ENCODE data around the gene PLEKHN1. TPM values are rescaled to one million over a fixed set of nuclear protein-coding genes. Genes with fewer than 3 reads are reported as not detected.
A peak's percentile ranks its signal among the peaks of the same experiment; 100 is the strongest.

The PLEKHN1 gene
- total RNA-seq, 4 donors from 2014 or later = 0.14 to 1.4 TPM; not detected in 2

- in situ Hi-C loops (cut with MboI; ENCODE audit: low pct_ligation_motif_present in 1 of 4, low pct_unique_long_range_greater_than_20kb in 1 of 4, low sequenced_read_pairs in 3 of 4) = no loop called here
- peak; percentile 45 for DNase-seq
Measured at GRCh38 chr1:1020000-1020404, 53.7 kb downstream of the PLEKHN1 start, which contains the start of gene AGRN. Gene AGRN, plus strand, starts transcription at chr1:1020120. Its CDS starts 53 bp downstream, at chr1:1020173.

GRCh38 chr1:1020415-1021009, 54.2 kb downstream of the PLEKHN1 start:
- 0% methylated on average over 28 of the region's 59 CpGs; no CpG with 5 or more reads in 1 of the 2 donors for WGBS, 2 donors (ENCODE audit: low coverage in 1 of 2)
- Histone ChIP-seq H3K4me1 (peaks cover 6 to 23% (median 20%) of the 10 kb centered on the region in 4 donors), H3K4me3 (peak overlapping the region; percentile 57 to 78 (median 73)), H3K36me3 (no peaks in the 10 kb centered on the region), H3K27ac (peak overlapping the region; percentile 92 to 98 (median 93)), H3K27me3 (no peaks in the 10 kb centered on the region), H3K9me3 (no peaks in the 10 kb centered on the region)
- TF ChIP-seq POLR2A (IDR thresholded peaks at IDR 0.05) (no peak), CTCF (IDR thresholded peaks at IDR 0.05) (no peak)
- in situ Hi-C loops (cut with MboI; ENCODE audit: low pct_ligation_motif_present in 1 of 4, low pct_unique_long_range_greater_than_20kb in 1 of 4, low sequenced_read_pairs in 3 of 4) = no loop called here
- intact Hi-C loops (cut with DNase I; ENCODE audit: low total_unique reads) = no loop called here
- DNase-seq = no peak

More at GRCh38 chr1:1020000-1020404, 53.7 kb downstream of the PLEKHN1 start, which contains the start of gene AGRN:
- 1% methylated on average over 23 of the region's 58 CpGs; no CpG with 5 or more reads in 1 of the 2 donors for whole genome bisulfite sequencing, 2 donors (ENCODE audit: low coverage in 1 of 2)
- no peaks in the 10 kb centered on the region for H3K27me3 ChIP-seq
- H3K27ac ChIP-seq = peak within 1 kb of the TSS; percentile 92 to 98 (median 93)
- H3K4me1 ChIP-seq = peaks cover 6 to 25% (median 20%) of the 10 kb centered on the region in 4 donors
- no peaks in the 10 kb centered on the region for H3K9me3 ChIP-seq
- peak within 1 kb of the TSS; percentile 57 to 79 (median 78) for H3K4me3 ChIP-seq
- intact Hi-C loops (cut with DNase I; ENCODE audit: low total_unique reads) = loop anchor here (10.0 kb wide), 1 partner anchor 355 kb away; the partner anchor contains the start of gene AURKAIP1
- TF ChIP-seq EP300 (IDR thresholded peaks at IDR 0.05; ENCODE audit: low read depth) (no peak), POLR2A (IDR thresholded peaks at IDR 0.05) (no peak), POLR2AphosphoS5 (IDR thresholded peaks at IDR 0.05) (no peak), CTCF (IDR thresholded peaks at IDR 0.05) (no peak)
- no peaks in the 10 kb centered on the region for H3K36me3 ChIP-seq

- Histone ChIP-seq H3K4me1 (peaks cover 6 to 23% (median 20%) of the 10 kb centered on the region in 4 donors), H3K36me3 (no peaks in the 10 kb centered on the region), H3K27ac (peak overlapping the region in 3 of 4 donors; percentile 93 to 98 (median 93)), H3K27me3 (no peaks in the 10 kb centered on the region), H3K9me3 (no peaks in the 10 kb centered on the region), H3K4me3 (peak overlapping the region in 3 of 4 donors; percentile 57 to 78 (median 77))
- DNase-seq = peak; percentile 75
- WGBS, 2 donors (ENCODE audit: low coverage in 1 of 2) = 21% methylated on average over 30 of the region's 33 CpGs; no CpG with 5 or more reads in 1 of the 2 donors
- intact Hi-C loops (cut with DNase I; ENCODE audit: low total_unique reads) = no loop called here
- in situ Hi-C loops (cut with MboI; ENCODE audit: low pct_ligation_motif_present in 1 of 4, low pct_unique_long_range_greater_than_20kb in 1 of 4, low sequenced_read_pairs in 3 of 4) = no loop called here
- TF ChIP-seq CTCF (IDR thresholded peaks at IDR 0.05) (no peak), EP300 (IDR thresholded peaks at IDR 0.05; ENCODE audit: low read depth) (no peak), POLR2A (IDR thresholded peaks at IDR 0.05) (no peak), POLR2AphosphoS5 (IDR thresholded peaks at IDR 0.05) (peak in 1 of 3 donors; percentile 19)
Measured at GRCh38 chr1:1021010-1021919, 55.0 kb downstream of the PLEKHN1 start.

GRCh38 chr1:1021920-1022259, 55.6 kb downstream of the PLEKHN1 start:
- Histone ChIP-seq H3K4me1 (peaks cover 6 to 23% (median 20%) of the 10 kb centered on the region in 4 donors), H3K36me3 (no peaks in the 10 kb centered on the region), H3K27me3 (no peaks in the 10 kb centered on the region), H3K9me3 (no peaks in the 10 kb centered on the region), H3K27ac (no peak overlapping the region), H3K4me3 (no peak overlapping the region)
- TF ChIP-seq POLR2AphosphoS5 (IDR thresholded peaks at IDR 0.05) = no peak
- no peak for TF ChIP-seq POLR2A (IDR thresholded peaks at IDR 0.05)
- TF ChIP-seq EP300 (IDR thresholded peaks at IDR 0.05; ENCODE audit: low read depth) = no peak
- TF ChIP-seq CTCF (IDR thresholded peaks at IDR 0.05) = no peak
- in situ Hi-C loops (cut with MboI; ENCODE audit: low pct_ligation_motif_present in 1 of 4, low pct_unique_long_range_greater_than_20kb in 1 of 4, low sequenced_read_pairs in 3 of 4) (no loop called here), intact Hi-C loops (cut with DNase I; ENCODE audit: low total_unique reads) (no loop called here)
- 95 to 100% methylated on average over 3 to 10 of the region's 10 CpGs for WGBS, 2 donors (ENCODE audit: low coverage in 1 of 2)
- DNase-seq = no peak

Data from transverse colon (tissue), 4 donors.